HG03039 (cell line): ENCODE results near the gene NUMB.
"Not testable (repeated sequence)": the region's sequence is repeated elsewhere in the genome, so short reads cannot be mapped to it uniquely, and the experiment has no call there.

Experiments
- ATAC-seq: cut with Tn5 transposase; IDR thresholded peaks from one replicate; pipeline ENCODE4 v1.9.1; 2021; ENCODE audit warnings: mild to moderate bottlenecking, moderate library complexity; ENCODE audit not compliant: unreplicated experiment

NUMB gene

GRCh38 chr14:73365727-73366126 is 92.6 kb downstream of the NUMB start:
- ATAC-seq, result no peak

GRCh38 chr14:73364559-73364958 is 93.8 kb downstream of the NUMB start:
- ATAC-seq, result no peak

DNA sequence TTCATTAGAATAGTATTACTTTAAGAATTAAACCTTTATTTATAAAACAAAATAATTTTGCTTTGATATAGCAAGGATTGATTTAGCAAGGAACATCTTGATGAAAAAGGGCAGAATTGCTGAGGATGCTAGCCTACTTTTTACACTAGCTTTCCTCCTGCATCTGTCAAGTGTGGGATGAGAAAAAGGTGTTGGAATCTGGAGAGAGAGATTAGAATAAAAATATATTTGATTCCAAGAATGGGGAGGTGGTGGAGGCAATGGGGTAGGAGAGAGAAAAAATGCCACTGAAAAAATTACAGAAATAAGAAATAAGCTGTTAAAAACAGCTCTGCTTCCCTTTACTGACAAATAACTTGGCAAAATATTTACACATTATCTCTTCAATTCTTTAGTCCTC is 98.9 kb downstream of the NUMB start:
- ATAC-seq, result no peak

- ATAC-seq, result no peak
Observed at GRCh38 chr14:73358187-73358586, 100.2 kb downstream of the NUMB start.

DNA sequence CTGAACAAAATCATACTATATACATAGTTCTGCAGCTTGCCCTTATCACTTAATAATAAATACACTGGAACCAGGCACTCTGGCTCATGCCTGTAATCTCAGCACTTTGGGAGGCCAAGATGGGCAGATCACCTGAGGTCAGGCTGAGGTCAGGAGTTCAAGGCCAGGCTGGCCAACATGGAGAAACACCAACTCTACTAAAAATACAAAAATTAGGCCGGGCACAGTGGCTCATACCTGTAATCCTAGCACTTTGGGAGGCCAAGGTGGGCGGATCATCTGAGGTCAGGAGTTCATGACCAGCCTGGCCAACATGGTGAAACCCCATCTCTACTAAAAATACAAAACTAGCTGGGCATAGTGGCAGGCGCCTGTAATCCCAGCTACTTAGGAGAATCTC is 109.3 kb downstream of the NUMB start:
- ATAC-seq, result not testable (repeated sequence)

DNA sequence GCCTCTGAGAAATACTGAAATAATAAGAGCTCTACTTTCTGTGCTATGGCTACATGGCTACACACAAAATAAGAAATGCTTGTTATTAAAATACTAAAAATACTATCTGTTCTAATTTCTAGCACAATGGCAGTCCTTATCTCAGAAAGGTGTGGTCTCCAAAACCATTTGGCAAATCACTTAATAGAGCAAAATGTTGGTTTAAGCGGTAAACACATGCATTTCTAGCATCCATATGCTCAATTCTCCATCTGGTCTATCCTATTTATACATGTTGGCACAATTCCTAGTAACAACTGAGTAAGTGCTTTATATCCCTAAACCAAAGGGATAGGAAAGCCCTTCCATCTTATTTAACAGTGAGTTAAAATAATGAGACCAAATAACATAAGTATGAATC is 114.0 kb downstream of the NUMB start:
- no peak for ATAC-seq

DNA sequence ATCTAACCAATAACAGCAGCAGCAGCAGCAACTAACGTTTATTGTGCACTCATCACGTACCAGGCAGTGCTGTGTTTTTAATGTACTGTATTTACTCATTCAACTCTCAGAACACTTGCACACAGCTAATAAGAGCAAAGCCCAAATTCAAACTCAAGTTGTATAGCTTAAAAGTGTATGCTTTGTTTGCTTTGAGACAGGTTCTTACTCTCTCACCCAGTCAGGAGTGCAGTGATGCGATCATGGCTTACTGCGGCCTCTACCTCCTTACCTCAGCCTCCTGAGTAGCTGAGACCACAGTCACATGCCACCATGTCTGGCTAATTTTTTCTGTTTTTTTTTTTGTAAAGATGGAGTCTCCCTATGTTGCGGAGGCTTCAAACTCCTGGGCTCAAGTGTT is 115.7 kb downstream of the NUMB start:
- no peak for ATAC-seq

DNA sequence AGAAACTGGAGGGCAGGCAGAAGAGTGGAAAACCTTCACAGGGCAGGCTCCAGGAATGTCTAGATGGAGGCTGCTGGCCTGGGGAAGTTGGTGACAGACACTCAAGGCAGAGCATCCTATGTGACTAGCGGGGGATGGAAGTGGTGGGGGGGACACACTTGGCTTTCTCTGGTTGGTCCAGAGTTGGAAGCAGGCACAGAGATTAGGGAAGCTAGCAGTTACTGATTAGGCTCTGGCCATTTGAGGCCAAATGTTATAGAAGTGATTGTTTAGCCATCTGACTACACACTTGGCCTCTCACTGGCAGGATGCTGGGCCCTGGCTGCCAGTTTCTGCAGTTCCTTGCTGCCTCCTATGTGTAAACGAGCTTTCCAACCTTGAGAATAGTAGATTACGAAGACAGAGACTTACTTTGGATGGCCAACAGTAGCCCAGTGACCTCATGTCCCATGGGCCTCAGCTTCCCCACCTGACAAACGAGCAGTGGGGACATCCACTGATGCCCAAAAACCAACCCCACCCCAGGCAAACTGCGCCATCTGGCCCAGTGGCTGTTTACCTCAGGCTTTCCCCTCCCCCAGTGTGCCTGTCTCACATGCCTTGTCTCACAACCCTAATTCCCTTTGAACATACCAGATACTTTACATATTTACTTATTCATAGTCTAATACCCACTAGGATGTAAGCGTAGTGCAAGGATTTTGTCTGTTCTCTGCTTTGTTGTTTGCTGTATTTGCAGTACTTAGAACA is 118.3 kb downstream of the NUMB start:
- ATAC-seq, result no peak

- no peak for ATAC-seq
Observed at GRCh38 chr14:73339206-73339605, 119.1 kb downstream of the NUMB start.

DNA sequence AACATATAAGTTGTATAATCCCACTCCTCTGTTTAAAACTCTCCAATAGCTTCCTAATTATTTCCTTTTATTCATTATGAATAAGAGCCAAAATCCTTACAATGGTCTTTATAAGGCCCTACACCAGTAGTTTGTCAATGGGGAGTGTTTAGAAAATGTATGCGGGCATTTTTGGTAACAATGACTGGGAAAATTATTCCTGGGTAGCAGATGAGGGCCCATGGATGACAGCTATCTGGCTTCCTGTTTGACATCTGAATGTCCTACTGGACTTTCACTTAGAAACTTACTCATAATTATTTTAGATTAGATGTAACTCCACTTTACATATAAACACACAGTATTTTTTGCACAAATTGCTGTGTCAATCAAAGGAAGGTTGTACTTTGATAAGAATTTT is 119.8 kb downstream of the NUMB start:
- no peak for ATAC-seq

DNA sequence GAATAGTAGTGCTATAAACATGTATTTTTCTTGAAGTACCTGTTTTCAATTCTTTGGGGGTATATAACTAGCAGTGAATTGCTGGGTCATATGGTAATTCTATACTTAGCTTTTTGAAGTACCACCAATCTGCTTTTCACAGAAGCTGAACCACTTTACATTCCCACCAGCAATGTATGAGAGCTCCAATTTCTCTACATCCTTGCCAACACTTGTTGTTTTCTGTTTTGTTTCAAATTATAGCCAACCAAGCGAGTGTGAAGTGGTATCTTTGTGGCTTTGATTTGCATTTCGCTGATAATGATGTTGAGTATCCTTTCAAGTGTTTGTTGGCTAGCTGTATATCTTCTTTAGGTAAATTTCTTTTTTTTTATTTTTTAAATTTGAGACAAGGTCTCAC is 125.3 kb downstream of the NUMB start:
- no peak for ATAC-seq

DNA sequence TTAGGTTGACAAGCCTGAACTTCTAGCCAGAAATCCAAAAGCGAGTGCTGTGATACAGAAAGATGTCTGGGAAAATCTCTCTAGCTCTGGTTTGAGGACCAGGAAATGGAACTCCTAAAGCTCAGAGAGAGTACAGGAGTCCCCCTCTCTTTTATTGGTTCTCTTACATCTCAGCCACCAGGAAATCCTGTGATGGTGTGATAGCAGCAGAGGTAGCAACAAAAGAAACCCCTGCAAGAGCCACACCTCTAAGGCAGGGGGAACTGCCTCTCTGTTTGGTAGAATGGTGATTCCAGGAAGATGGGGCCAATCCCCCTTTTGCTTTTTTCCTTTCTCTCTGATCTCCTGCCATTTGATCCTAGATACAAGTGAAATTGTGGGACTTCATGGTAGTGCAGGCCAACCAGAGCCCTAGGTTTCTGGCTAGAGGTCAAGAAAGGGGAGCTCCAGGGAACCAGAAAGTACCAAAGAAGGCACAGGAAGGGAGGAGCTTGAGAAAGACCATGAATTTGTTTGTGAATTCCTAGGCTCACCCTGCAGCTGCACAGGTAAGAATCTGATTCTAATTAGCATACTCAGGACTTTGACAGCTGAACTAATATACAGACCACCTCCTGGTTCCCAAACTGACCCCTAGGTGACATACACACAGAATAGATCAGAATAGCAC is 132.6 kb downstream of the NUMB start:
- ATAC-seq, result no peak

- ATAC-seq, result no peak
Observed at GRCh38 chr14:73325063-73325462, 133.3 kb downstream of the NUMB start.

- ATAC-seq, result no peak
Observed at GRCh38 chr14:73324533-73324932, 133.8 kb downstream of the NUMB start.

- ATAC-seq, result no peak
Observed at GRCh38 chr14:73323896-73324399, 134.4 kb downstream of the NUMB start.

- no peak for ATAC-seq
Observed at GRCh38 chr14:73313151-73313550, 145.2 kb downstream of the NUMB start.

GRCh38 chr14:73312687-73313086 is 145.7 kb downstream of the NUMB start:
- ATAC-seq, result no peak

- ATAC-seq, result no peak
Observed at GRCh38 chr14:73311708-73312030, 146.7 kb downstream of the NUMB start.

DNA sequence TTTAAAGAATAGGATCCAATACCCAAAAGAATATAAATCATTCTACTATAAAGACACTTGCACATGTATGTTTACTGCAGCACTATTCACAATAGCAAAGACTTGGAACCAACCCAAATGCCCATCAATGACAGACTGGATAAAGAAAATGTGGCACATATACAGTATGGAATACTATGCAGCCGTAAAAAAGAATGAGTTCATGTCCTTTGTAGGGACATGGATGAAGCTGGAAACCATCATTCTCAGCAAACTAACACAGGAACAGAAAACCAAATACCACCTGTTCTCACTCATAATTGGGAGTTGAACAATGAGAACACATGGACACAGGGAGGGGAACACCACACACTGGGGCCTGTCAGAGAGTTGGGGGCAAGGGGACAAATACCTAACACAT is 149.1 kb downstream of the NUMB start:
- not testable (repeated sequence) for ATAC-seq

DNA sequence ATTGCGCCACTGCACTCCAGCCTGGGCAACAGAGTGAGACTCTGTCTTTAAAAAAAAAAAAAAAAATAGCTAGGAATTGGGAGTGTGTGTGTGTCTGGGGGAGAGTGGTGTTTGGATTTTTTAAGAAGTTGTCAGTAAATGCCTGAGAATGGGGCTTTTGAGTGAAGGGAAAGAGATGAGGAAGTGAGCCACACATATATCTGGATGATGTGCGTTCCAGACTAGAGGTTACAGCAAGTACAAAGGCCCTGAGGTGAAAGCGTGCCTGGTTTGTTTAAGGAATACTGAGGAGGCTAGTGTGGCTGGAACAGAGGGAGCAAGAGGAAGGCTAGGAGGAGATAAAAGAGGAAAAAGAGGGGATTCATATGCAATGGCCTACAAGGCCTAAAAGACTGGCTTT is 151.1 kb downstream of the NUMB start:
- ATAC-seq, result no peak

- ATAC-seq, result no peak
Observed at GRCh38 chr14:73305499-73305898, 152.8 kb downstream of the NUMB start.

DNA sequence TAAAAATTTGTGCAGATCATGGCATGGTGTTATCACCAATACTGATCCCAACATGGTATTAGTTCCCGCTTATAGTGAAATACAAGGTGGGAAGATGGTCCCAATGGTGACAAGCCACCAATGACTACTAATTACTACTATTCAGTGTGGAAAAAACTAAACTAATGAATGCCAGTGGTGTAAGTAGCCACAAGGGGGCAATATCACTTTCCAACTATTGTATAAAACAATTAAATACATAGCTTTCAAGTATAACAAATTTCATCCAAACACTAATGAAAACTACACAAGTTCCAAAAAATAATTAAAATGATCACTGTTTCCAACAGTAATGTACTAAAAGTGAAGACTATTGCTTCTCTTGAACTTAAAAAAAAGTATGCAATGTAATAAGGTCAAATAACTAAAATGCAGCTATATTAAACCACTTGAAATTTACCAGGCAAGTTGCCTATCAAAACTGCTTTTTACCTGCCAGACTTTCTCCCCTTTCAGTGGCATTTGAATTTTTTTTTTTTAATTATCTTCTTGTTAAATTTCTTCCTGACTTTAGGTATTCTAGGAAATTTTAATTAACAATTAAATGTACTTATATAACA is 163.0 kb downstream of the NUMB start:
- no peak for ATAC-seq
